ENCODE data around the gene POM121L2. TPM values are rescaled to one million over a fixed set of nuclear protein-coding genes. Genes with fewer than 3 reads are reported as not detected.

POM121L2 gene
- polyA plus RNA-seq, 3 donors, result not detected

- no peak overlapping the region for H3K4me2 ChIP-seq (replicated peaks; ENCODE audit: extremely low read depth, low read length, poor library complexity, severe bottlenecking)
- WGBS (ENCODE audit: insufficient coverage), result no CpG with 5 or more reads among the region's 17 CpGs
- no peaks in the 10 kb centered on the region for H3K4me1 ChIP-seq (ENCODE audit: control insufficient read depth in 1 of 2, insufficient read depth in 2 of 2, low read length in 2 of 2)
- Mint-ChIP-seq H3K4me3 (peak overlapping the region in 1 of 2 donors; percentile 79), H3K4me1 (peaks cover 5% of the 10 kb centered on the region), H3K27ac (no peak overlapping the region), H3K27me3 (ENCODE audit: low read depth in 3 of 3) (peaks cover 75 to 94% (median 90%) of the 10 kb centered on the region in 3 donors), H3K36me3 (peaks cover 0 to 9% of the 10 kb centered on the region in 2 donors), H3K9me3 (peaks cover 23 to 71% (median 58%) of the 10 kb centered on the region in 7 donors)
- intact Hi-C loops (cut with micrococcal nuclease), result no loop called here
- H4K20me1 ChIP-seq (ENCODE audit: insufficient read depth, low read length), result no peaks in the 10 kb centered on the region
- H3K9me3 ChIP-seq (replicated peaks in 1 of 2; ENCODE audit: control insufficient read depth in 1 of 2, insufficient read depth in 1 of 2, low read length in 2 of 2), result peaks cover 35 to 76% of the 10 kb centered on the region in 2 donors
- TF ChIP-seq CTCF (IDR thresholded peaks at IDR 0.05), result no peak
- H3K79me2 ChIP-seq (ENCODE audit: insufficient read depth, low read length), result no peaks in the 10 kb centered on the region
- H3K4me3 ChIP-seq (replicated peaks in 1 of 3; ENCODE audit: low read depth in 2 of 3, low read length in 3 of 3), result no peak overlapping the region
- H3K36me3 ChIP-seq (replicated peaks in 1 of 2; ENCODE audit: control insufficient read depth in 1 of 2, insufficient read depth in 2 of 2, low read length in 2 of 2), result no peaks in the 10 kb centered on the region
- H3K9ac ChIP-seq (ENCODE audit: insufficient read depth, low read length, poor library complexity, severe bottlenecking), result no peak overlapping the region
- no peak overlapping the region for H2AFZ ChIP-seq (ENCODE audit: insufficient read depth, low read depth, low read length, poor library complexity, severe bottlenecking)
- DNase-seq, result no peak
- no peak overlapping the region for H3K27ac ChIP-seq (ENCODE audit: low read depth in 1 of 2, low read length in 2 of 2)
- H3K27me3 ChIP-seq (ENCODE audit: control insufficient read depth in 2 of 2, insufficient read depth in 2 of 2, low read length in 2 of 2), result peaks cover 73 to 91% of the 10 kb centered on the region in 2 donors
Observed at GRCh38 chr6:27280064-27280539, 32.0 kb downstream of the POM121L2 start.

- Histone ChIP-seq H3K4me2 (replicated peaks; ENCODE audit: extremely low read depth, low read length, poor library complexity, severe bottlenecking) (no peak overlapping the region), H3K27me3 (ENCODE audit: control insufficient read depth in 2 of 2, insufficient read depth in 2 of 2, low read length in 2 of 2) (peaks cover 73 to 91% of the 10 kb centered on the region in 2 donors), H3K9me3 (replicated peaks in 1 of 2; ENCODE audit: control insufficient read depth in 1 of 2, insufficient read depth in 1 of 2, low read length in 2 of 2) (peaks cover 33 to 74% of the 10 kb centered on the region in 2 donors), H4K20me1 (ENCODE audit: insufficient read depth, low read length) (no peaks in the 10 kb centered on the region), H2AFZ (ENCODE audit: insufficient read depth, low read depth, low read length, poor library complexity, severe bottlenecking) (no peak overlapping the region), H3K79me2 (ENCODE audit: insufficient read depth, low read length) (no peaks in the 10 kb centered on the region), H3K4me1 (ENCODE audit: control insufficient read depth in 1 of 2, insufficient read depth in 2 of 2, low read length in 2 of 2) (no peaks in the 10 kb centered on the region), H3K27ac (ENCODE audit: low read depth in 1 of 2, low read length in 2 of 2) (no peak overlapping the region), H3K9ac (ENCODE audit: insufficient read depth, low read length, poor library complexity, severe bottlenecking) (no peak overlapping the region), H3K36me3 (replicated peaks in 1 of 2; ENCODE audit: control insufficient read depth in 1 of 2, insufficient read depth in 2 of 2, low read length in 2 of 2) (no peaks in the 10 kb centered on the region), H3K4me3 (replicated peaks in 1 of 3; ENCODE audit: low read depth in 2 of 3, low read length in 3 of 3) (no peak overlapping the region)
- intact Hi-C loops (cut with micrococcal nuclease), result no loop called here
- Mint-ChIP-seq H3K4me3 (peak overlapping the region in 1 of 2 donors; percentile 79), H3K9me3 (peaks cover 20 to 69% (median 58%) of the 10 kb centered on the region in 7 donors), H3K27ac (no peak overlapping the region), H3K27me3 (ENCODE audit: low read depth in 3 of 3) (peaks cover 75 to 94% (median 90%) of the 10 kb centered on the region in 3 donors), H3K36me3 (peaks cover 0 to 6% of the 10 kb centered on the region in 2 donors), H3K4me1 (peaks cover 5% of the 10 kb centered on the region)
- TF ChIP-seq CTCF (IDR thresholded peaks at IDR 0.05), result no peak
- WGBS (ENCODE audit: insufficient coverage), result 12% methylated on average over 16 of the region's 24 CpGs
- no peak for DNase-seq
Observed at GRCh38 chr6:27279513-27280063, 32.5 kb downstream of the POM121L2 start.
